Inflammatory macrophage treated with lipopolysaccharide for 4 hours (primary cell): Measurements from ENCODE around the gene UST.
A peak's percentile ranks its signal among the peaks of the same experiment; 100 is the strongest.
"Not testable (repeated sequence)": the region's sequence is repeated elsewhere in the genome, so short reads cannot be mapped to it uniquely, and the experiment has no call there.

Source experiments
- DNase-seq: peaks from one replicate; pipeline ENCODE4 v3.0.0-alpha.2; 2020

UST gene

GRCh38 chr6:149098700-149099276 lies 352.0 kb downstream of the UST start:
- DNase-seq, result no peak

GRCh38 chr6:149102324-149102723 lies 355.5 kb downstream of the UST start:
- no peak for DNase-seq

GRCh38 chr6:149103950-149104349 lies 357.1 kb downstream of the UST start:
- DNase-seq, result not testable (repeated sequence)

- DNase-seq, result no peak
Measured at GRCh38 chr6:149107520-149107919, 360.7 kb downstream of the UST start.

GRCh38 chr6:149108038-149108748 lies 361.4 kb downstream of the UST start:
- DNase-seq, result no peak

GRCh38 chr6:149108749-149109100 lies 361.9 kb downstream of the UST start:
- DNase-seq, result no peak

GRCh38 chr6:149109397-149110070 lies 362.7 kb downstream of the UST start:
- no peak for DNase-seq

- DNase-seq, result peak; percentile 75
Measured at GRCh38 chr6:149111556-149112115, 364.8 kb downstream of the UST start.

- no peak for DNase-seq
Measured at GRCh38 chr6:149112976-149113375, 366.1 kb downstream of the UST start.

- DNase-seq, result no peak
Measured at GRCh38 chr6:149114167-149114566, 367.3 kb downstream of the UST start.

GRCh38 chr6:149118737-149119653 lies 372.2 kb downstream of the UST start:
- peak; percentile 14 for DNase-seq

- no peak for DNase-seq
Measured at GRCh38 chr6:149122850-149123821, 376.3 kb downstream of the UST start.

- no peak for DNase-seq
Measured at GRCh38 chr6:149125309-149125708, 378.5 kb downstream of the UST start.
